SJCRH30 (cell line): Measurements from ENCODE around the gene CALD1. TPM values are rescaled to one million over a fixed set of nuclear protein-coding genes. Genes with fewer than 3 reads are reported as not detected.

Experiments
- DNase-seq, 2 experiments: peaks; one replicate each; pipeline ENCODE4 v3.0.0-alpha.2; 2015 to 2020
- H3K27ac ChIP-seq: fragments of 250-450 bp; sonication (Bioruptor Pico); 2 replicates; pipeline ENCODE4 v1.5.1; 2020; ENCODE audit warnings: mild to moderate bottlenecking, moderate library complexity
- H3K27me3 ChIP-seq: fragments of 250-450 bp; sonication (Bioruptor Pico); 2 replicates; pipeline ENCODE4 v1.5.1; 2020; ENCODE audit warnings: mild to moderate bottlenecking, moderate library complexity
- H3K36me3 ChIP-seq: fragments of 250-450 bp; sonication (Bioruptor Pico); 2 replicates; pipeline ENCODE4 v1.5.1; 2020; ENCODE audit warnings: mild to moderate bottlenecking, moderate library complexity
- H3K4me1 ChIP-seq: fragments of 250-450 bp; sonication (Bioruptor Pico); 2 replicates; pipeline ENCODE4 v1.5.1; 2020; ENCODE audit warnings: mild to moderate bottlenecking, moderate library complexity
- H3K4me3 ChIP-seq: fragments of 250-450 bp; sonication (Bioruptor Pico); 2 replicates; pipeline ENCODE4 v1.5.1; 2020; ENCODE audit warnings: mild to moderate bottlenecking, moderate library complexity
- H3K9me3 ChIP-seq: fragments of 250-450 bp; sonication (Bioruptor Pico); replicated peaks from 2 replicates; pipeline ENCODE4 v1.5.1; 2020; ENCODE audit warnings: mild to moderate bottlenecking, moderate library complexity
- total RNA-seq: library from RNA; depleted of rRNA; stranded (reverse); fragments of >200 nt; shearing (Covaris generic); gene quantifications from 2 replicates; pipeline ENCODE4 v1.2.3, GENCODE V29; 2014

The CALD1 gene
- total RNA-seq, 1 experiment from 2014 or later, result 113 TPM

GRCh38 chr7:134926396-134926795 lies 147.0 kb downstream of the CALD1 start:
- no peak overlapping the region for H3K27ac ChIP-seq
- DNase-seq, result no peak

GRCh38 chr7:134927076-134927475 lies 147.6 kb downstream of the CALD1 start:
- Histone ChIP-seq H3K27ac (no peak overlapping the region), H3K4me1 (no peaks in the 10 kb centered on the region), H3K27me3 (no peaks in the 10 kb centered on the region), H3K36me3 (peaks cover 41% of the 10 kb centered on the region), H3K4me3 (no peak overlapping the region), H3K9me3 (no peaks in the 10 kb centered on the region; the same call in 1 of the 2 replicates)
- DNase-seq, result no peak

More at GRCh38 chr7:134926396-134926795, 147.0 kb downstream of the CALD1 start:
- no peaks in the 10 kb centered on the region for H3K4me1 ChIP-seq
- no peak overlapping the region for H3K4me3 ChIP-seq
- no peaks in the 10 kb centered on the region; the same call in 1 of the 2 replicates for H3K9me3 ChIP-seq
- H3K36me3 ChIP-seq, result peaks cover 34% of the 10 kb centered on the region
- H3K27me3 ChIP-seq, result no peaks in the 10 kb centered on the region

GRCh38 chr7:134927723-134928122 lies 148.3 kb downstream of the CALD1 start:
- no peak overlapping the region for H3K4me3 ChIP-seq
- H3K36me3 ChIP-seq, result peaks cover 42% of the 10 kb centered on the region
- no peak for DNase-seq
- H3K9me3 ChIP-seq, result no peaks in the 10 kb centered on the region; the same call in 1 of the 2 replicates
- H3K4me1 ChIP-seq, result no peaks in the 10 kb centered on the region
- H3K27ac ChIP-seq, result no peak overlapping the region
- no peaks in the 10 kb centered on the region for H3K27me3 ChIP-seq

- Histone ChIP-seq H3K27ac (no peak overlapping the region), H3K4me1 (no peaks in the 10 kb centered on the region), H3K9me3 (no peaks in the 10 kb centered on the region; the same call in 1 of the 2 replicates), H3K36me3 (peaks cover 46% of the 10 kb centered on the region), H3K4me3 (no peak overlapping the region), H3K27me3 (no peaks in the 10 kb centered on the region)
- no peak for DNase-seq
These were observed 149.1 kb downstream of the CALD1 start for GRCh38 chr7:134928554-134928953.

GRCh38 chr7:134931487-134931886 lies 152.1 kb downstream of the CALD1 start:
- no peak overlapping the region for H3K4me3 ChIP-seq
- no peak overlapping the region for H3K27ac ChIP-seq
- H3K4me1 ChIP-seq, result no peaks in the 10 kb centered on the region
- no peak for DNase-seq
- no peaks in the 10 kb centered on the region for H3K27me3 ChIP-seq
- H3K9me3 ChIP-seq, result no peaks in the 10 kb centered on the region
- peaks cover 68% of the 10 kb centered on the region for H3K36me3 ChIP-seq

GRCh38 chr7:134932707-134933370 lies 153.4 kb downstream of the CALD1 start:
- no peaks in the 10 kb centered on the region for H3K4me1 ChIP-seq
- H3K27me3 ChIP-seq, result no peaks in the 10 kb centered on the region
- no peak overlapping the region for H3K4me3 ChIP-seq
- H3K36me3 ChIP-seq, result peaks cover 76% of the 10 kb centered on the region
- no peaks in the 10 kb centered on the region for H3K9me3 ChIP-seq
- no peak for DNase-seq
- no peak overlapping the region for H3K27ac ChIP-seq

GRCh38 chr7:134933460-134934068 lies 154.1 kb downstream of the CALD1 start:
- Histone ChIP-seq H3K27ac (no peak overlapping the region), H3K9me3 (no peaks in the 10 kb centered on the region), H3K4me1 (no peaks in the 10 kb centered on the region), H3K4me3 (no peak overlapping the region), H3K36me3 (peaks cover 78% of the 10 kb centered on the region), H3K27me3 (no peaks in the 10 kb centered on the region)
- no peak for DNase-seq

- peaks cover 7% of the 10 kb centered on the region; the same call in 1 of the 2 replicates for H3K4me1 ChIP-seq
- H3K9me3 ChIP-seq, result no peaks in the 10 kb centered on the region
- no peak overlapping the region for H3K4me3 ChIP-seq
- H3K27me3 ChIP-seq, result no peaks in the 10 kb centered on the region
- H3K27ac ChIP-seq, result no peak overlapping the region
- H3K36me3 ChIP-seq, result peaks cover 63% of the 10 kb centered on the region
- no peak for DNase-seq
These were observed 156.3 kb downstream of the CALD1 start for GRCh38 chr7:134935701-134936100.

- Histone ChIP-seq H3K27me3 (no peaks in the 10 kb centered on the region), H3K27ac (no peak overlapping the region), H3K36me3 (peaks cover 52% of the 10 kb centered on the region), H3K9me3 (no peaks in the 10 kb centered on the region), H3K4me1 (peaks cover 17% of the 10 kb centered on the region), H3K4me3 (no peak overlapping the region)
- no peak for DNase-seq
These were observed 157.6 kb downstream of the CALD1 start for GRCh38 chr7:134936893-134937510.

GRCh38 chr7:134938141-134938540 lies 158.7 kb downstream of the CALD1 start:
- H3K4me1 ChIP-seq, result peaks cover 17% of the 10 kb centered on the region
- no peak overlapping the region for H3K27ac ChIP-seq
- H3K9me3 ChIP-seq, result no peaks in the 10 kb centered on the region
- no peaks in the 10 kb centered on the region for H3K27me3 ChIP-seq
- DNase-seq, result no peak
- no peak overlapping the region for H3K4me3 ChIP-seq
- peaks cover 49% of the 10 kb centered on the region for H3K36me3 ChIP-seq

GRCh38 chr7:134939136-134939535 lies 159.7 kb downstream of the CALD1 start:
- peaks cover 48% of the 10 kb centered on the region for H3K36me3 ChIP-seq
- H3K27ac ChIP-seq, result no peak overlapping the region
- DNase-seq, result no peak
- H3K4me1 ChIP-seq, result peaks cover 17% of the 10 kb centered on the region
- H3K9me3 ChIP-seq, result no peaks in the 10 kb centered on the region
- no peaks in the 10 kb centered on the region for H3K27me3 ChIP-seq
- no peak overlapping the region for H3K4me3 ChIP-seq

- no peaks in the 10 kb centered on the region for H3K27me3 ChIP-seq
- H3K4me3 ChIP-seq, result no peak overlapping the region
- peaks cover 17% of the 10 kb centered on the region for H3K4me1 ChIP-seq
- DNase-seq, result no peak
- H3K27ac ChIP-seq, result 0 out of 2 replicates have a peak overlapping the region, but pooled peaks have one; percentile 4
- H3K9me3 ChIP-seq, result no peaks in the 10 kb centered on the region
- peaks cover 42% of the 10 kb centered on the region for H3K36me3 ChIP-seq
These were observed 161.3 kb downstream of the CALD1 start for GRCh38 chr7:134940729-134941128.

GRCh38 chr7:134941185-134941900 lies 161.9 kb downstream of the CALD1 start:
- DNase-seq, result peak; percentile 24 to 27
- peaks cover 17% of the 10 kb centered on the region for H3K4me1 ChIP-seq
- peaks cover 38% of the 10 kb centered on the region for H3K36me3 ChIP-seq
- no peaks in the 10 kb centered on the region for H3K27me3 ChIP-seq
- no peak overlapping the region for H3K4me3 ChIP-seq
- H3K9me3 ChIP-seq, result no peaks in the 10 kb centered on the region
- H3K27ac ChIP-seq, result 0 out of 2 replicates have a peak overlapping the region, but pooled peaks have one; percentile 4

- Histone ChIP-seq H3K4me3 (no peak overlapping the region), H3K27ac (no peak overlapping the region), H3K9me3 (no peaks in the 10 kb centered on the region), H3K27me3 (no peaks in the 10 kb centered on the region), H3K36me3 (peaks cover 32% of the 10 kb centered on the region), H3K4me1 (peaks cover 17% of the 10 kb centered on the region)
- no peak for DNase-seq
These were observed 162.5 kb downstream of the CALD1 start for GRCh38 chr7:134941952-134942351.
